Hematopoietic multipotent progenitor cell treated with erythropoietin and hydrocortisone succinate and interleukin-3 and kit ligand, for 4 days (in vitro differentiated cells): ENCODE data around the gene MEIS1.

Source experiments
- DNase-seq: peaks from one replicate; pipeline ENCODE4 v3.0.0-alpha.2; 2015

The MEIS1 gene

DNA sequence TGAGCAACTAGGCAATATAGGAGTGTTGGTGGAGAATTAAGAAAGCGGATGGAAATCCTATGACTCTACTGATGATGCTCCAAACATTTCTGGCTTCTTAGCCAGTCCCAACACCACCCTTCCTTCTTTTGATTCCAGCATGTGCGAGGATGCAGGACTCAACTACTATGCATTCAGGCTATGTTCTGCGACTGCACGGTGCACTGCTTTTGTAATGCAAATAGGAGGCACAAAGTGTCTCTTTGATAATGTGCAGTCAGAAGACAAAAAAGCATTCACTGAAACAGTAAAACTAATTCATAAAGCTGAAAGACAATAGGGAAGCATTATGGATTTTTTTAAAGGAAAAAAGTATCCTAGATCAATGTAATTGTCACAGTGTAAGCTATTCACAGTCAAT lies 106.7 kb downstream of the MEIS1 start:
- DNase-seq, result no peak

DNA sequence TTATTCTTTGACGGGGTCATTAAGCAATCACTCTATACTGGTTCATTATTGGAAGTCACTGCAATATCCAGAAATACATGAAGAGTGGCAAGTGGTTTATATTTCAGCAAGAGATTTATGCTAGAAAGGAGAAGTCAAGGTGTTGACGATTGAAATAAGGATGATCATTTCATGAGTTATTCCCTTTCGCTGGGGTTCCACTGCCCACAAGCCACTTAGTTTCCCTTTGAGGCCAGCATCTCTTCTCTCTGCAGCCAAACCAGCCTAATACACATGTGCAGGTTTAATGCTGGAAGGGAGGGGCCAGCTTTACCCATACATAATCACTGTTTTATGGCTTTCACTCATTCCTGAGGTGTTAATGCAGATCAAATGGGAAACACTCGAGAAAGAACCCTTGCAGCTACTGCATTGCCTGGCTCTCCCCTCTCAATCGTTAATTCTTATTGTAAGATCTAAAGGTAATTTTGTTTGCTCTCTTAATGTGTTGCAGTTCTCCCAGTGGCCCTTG lies 108.4 kb downstream of the MEIS1 start:
- DNase-seq, result no peak

DNA sequence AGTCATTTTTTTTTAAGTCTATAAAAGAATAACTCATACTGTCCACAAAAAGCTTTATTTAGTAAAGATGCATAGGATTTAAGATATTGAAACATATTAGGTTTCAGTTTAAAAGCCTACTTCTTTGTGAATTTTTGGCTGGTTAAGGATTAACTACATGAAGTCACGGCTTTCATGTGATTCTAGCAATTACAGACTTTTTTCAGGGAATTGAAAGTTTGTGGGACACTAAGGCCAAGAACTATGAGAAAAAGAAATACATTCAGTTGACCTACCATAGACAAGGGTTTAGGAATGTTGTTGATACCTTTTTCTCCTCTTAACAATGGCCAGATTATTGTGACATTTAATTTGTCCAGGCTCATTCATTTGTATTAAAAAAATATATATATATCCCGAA lies 109.3 kb downstream of the MEIS1 start:
- DNase-seq, result no peak

DNA sequence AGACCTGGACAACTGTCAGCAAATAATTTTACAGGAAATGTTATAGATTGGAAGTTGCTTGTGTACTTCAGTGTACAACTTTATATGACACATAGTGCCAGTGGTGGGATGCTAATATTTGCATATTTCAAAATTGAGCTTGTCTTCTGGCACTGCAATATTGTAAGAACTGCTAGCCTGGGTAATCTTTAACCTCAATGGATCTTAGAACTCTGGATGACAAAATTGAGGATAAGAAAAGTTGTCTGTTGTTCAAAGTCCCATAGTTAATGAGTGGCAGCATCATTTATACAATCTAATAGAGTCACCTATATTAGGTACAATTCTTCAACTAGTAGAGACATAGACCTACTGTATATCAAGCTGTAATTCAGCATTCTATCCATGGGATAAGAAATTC lies 110.3 kb downstream of the MEIS1 start:
- DNase-seq, result no peak

DNA sequence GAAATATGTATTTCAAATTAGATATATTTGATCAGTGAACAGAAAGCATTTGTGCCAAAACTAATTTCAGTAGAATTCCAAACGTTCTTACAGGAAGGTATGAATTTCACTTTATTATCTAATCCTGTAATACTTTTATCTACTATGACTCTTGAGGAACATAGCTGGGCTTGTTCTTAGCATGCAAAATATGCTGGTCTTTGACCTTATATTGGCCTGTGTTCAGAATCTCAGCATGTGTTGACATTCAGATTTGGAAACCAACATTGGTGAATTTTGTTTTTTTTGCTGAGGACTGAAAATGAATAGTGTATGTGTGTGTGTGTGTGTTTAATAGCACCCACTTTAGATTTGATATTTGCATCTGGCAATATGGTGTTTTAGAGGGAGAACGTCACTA lies 112.2 kb downstream of the MEIS1 start:
- no peak for DNase-seq

DNA sequence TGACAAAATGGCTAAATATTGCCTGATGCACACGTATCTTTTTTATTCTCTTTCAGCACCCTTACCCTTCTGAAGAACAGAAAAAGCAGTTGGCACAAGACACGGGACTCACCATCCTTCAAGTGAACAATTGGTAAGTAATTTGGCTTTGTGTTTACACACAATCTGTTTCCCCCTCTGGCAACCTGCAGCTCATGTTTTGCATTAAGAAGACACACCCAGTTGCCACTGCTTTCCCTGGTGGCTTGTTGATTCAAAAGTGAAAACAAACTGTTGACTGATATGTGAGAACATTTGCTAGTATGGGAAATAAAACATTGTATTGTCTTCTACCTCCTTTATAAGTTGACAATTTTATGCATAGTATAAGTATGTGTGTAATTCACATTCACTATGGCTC lies 113.0 kb downstream of the MEIS1 start:
- DNase-seq, result no peak

DNA sequence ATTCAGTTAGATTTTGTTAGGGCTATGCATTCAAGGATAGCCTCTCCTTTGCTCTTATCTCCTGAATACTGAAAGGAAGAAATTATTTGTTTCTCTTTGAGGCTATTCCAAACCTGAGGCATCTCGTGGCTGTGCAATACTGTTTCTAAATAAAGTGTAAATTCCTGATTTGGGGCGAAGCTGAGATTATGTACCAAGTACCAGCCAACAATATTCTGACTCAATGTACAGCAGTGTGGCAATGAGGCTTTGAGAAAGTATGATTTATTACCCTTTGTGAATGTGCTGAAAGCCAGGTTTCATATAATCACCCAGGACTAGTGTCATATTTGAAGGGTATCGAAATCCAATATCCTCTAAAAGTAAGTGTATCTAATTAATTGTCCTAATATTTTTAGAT lies 113.5 kb downstream of the MEIS1 start:
- no peak for DNase-seq

DNA sequence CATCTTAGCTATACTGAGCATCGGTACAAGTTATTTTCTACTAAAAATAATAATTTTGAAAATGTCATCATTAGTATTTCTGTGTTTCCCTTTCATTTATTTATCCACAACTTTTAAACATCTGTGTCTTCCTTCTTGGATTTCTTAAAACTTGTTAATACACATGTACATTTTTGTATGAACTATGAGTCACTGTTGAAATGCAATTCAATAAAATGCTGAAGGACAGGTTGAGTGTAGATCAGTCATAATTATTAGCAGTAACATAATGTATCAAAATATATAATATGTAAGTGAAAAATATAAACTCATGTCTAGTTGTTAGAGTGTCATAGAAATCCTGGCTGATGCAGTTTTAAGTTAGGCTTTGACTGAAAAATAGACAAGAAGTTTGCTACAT lies 115.9 kb downstream of the MEIS1 start:
- DNase-seq, result no peak

DNA sequence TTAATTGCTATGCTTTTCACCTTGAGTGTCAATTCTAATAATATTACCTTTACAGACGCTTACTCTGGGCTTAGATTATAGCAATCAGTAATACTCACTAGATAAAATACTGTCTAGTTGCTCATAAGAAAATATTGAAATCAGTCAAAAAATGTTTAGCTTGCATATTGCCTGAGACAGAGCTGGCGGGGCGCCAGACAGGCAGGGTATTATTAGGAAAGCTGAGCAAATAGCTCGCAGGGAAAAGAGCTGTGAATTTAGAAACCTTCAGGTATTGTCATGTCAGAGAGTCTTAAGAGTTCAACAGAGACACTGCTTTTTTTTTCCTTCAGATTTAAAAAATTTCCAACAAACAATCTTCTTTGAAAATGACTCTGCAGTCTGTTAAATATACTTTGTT lies 118.4 kb downstream of the MEIS1 start:
- DNase-seq, result no peak

DNA sequence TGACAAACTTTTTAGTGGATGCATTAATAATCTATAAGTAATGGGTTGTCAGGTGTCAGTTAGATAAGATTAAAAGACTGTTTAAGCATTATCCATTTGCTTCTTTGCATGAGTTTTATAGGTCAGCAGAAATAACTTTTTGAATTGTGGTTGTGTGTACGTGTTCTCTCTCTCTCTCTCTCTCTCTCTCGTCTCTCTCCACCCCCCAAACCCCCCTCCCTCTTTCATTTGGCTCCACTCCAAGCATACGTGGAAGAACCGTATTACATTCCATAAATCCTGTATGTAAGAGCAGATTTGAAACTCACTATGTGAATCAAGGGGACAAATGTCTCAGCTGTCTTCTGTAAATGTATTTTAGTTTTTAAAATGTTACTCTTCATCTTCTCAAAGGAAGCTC lies 120.2 kb downstream of the MEIS1 start:
- peak; percentile 55 for DNase-seq

DNA sequence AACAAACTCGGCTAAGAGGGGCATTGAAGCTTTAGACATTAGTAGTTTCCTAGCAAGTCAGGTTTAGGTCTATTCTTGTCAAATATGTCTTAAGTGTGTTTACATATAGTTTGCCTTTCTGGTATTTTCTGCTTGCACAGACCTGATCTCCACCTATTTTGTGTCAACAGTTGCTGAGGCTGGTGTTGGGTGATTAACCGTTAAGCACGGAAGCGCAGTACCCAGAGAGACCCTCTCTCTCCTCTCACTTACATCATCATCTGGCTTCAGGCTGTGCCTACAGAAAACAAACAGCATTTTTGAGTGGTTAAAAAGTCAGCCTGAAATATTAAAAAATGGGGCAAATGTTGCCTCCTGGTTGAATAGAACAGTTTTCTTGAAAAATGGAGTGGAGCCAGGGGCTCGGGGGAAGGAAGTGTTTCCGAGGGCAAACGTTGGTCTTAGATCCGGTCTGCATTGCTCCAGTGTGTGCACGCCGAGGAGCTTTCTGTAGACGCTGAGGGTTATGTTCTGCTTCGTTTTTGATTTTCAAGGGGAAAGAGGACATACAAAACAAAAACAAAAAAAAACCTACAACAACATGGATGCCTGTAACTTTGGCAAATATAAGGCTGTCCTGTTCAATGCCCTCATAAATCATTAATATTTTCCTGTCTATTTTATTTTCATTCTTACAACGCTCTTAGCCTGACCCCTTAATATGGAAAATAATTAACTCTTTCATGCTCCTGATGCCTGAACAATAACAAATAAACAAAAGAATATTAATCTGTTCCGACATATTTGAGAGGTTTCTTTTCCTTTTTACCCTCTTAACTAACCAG lies 120.8 kb downstream of the MEIS1 start:
- peak; percentile 77 for DNase-seq

DNA sequence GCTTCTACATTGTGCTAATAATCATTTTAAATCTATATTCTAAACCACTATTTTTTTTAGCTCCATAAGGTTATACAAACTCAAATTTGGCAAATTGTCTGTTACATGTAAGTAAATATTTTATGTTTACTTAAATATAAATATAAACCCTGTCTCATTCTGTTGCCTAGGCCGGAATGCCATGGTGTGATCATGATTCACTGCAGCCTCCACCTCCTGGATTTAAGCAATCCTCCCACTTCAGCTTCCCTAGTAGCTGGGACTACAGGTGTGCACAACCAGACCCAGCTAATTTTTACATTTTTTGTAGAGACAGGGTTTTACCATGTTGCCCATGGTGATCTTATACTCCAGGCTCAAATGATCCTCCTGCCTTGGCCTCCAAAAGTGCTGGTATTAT lies 124.7 kb downstream of the MEIS1 start:
- DNase-seq, result no peak

DNA sequence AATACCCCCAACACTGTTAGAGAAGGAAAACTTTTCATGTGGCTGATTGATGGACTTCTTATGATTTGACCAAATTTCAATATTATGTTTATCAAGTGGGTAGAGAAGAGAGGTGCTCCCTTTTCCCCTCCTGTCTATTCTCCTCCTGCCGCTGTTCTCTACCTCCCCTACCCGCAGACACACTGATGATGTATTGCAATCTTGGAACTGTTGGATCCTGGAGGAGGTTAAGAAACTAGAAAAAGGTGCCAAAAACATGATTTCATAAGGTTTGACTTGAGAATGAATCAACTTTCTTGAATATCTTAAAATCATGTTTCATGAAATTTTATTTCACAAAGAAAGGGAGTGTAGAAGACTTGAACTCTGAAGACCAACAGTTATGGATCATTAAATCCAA lies 125.8 kb downstream of the MEIS1 start:
- DNase-seq, result no peak

DNA sequence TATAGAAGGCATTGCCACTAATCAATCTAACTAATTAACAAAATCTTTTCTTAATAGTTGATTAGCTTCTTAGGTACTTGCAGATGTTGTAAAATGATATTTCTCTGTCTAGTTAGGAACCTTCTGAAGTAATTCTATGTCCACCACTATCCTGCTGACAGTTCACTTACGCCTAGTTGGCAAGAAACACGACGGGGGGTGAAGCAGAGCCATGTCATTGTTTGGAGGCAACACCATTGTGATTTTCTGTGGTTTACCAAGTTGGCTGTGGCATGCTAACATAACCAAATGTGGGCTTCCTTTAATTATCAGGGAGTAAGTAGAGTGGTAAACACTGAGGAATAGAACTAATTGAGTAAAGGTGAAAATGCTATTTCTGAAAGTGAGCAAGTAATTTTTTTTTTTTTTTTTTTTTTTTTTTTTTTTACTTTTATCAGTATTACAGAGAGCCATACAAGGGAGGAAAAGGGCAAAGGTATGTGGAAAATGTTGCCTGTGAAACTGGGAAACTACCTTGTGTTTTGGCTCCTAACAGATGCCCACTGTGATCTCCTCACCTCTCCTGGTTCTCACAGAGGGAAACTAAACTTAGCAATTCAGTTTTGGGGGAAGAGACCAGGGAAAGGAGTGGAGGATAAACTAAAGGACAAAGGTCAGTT lies 126.8 kb downstream of the MEIS1 start:
- peak; percentile 63 for DNase-seq

DNA sequence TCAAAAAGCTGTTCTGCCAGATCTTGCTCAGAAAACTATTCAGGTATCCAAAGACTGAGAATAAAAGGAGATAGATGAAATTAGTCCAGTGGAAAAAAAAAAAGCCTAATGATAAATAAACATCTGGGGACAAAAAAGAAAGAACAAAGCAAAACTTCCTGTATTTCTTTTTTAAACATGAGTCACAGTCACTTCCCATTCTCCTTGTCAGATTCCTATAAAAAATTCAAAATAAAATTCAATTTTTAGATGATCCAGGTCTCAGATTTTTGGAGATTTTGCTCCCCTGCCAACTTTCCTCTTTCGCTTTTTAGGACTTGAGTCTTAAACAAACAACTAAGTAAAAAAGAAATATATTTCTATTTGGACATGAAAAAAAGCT lies 127.4 kb downstream of the MEIS1 start:
- DNase-seq, result no peak

DNA sequence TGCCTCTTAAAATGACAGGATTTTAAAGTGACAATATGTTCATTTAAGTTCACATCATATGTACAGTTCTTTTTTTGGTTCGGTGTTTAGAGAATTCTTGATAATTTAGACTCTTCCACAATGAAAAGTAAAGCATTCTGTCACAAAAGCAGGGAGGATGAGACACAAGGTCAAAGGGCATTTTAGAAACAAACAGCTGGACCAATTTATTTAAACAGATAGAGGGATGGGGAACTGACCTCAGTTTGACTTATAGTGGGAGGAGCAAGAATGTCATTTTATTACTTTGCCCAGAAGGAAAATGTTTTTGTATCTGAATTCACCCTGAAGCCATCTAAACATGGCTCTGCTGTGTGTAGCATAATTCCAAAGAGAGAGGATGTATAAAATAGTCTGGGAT lies 128.5 kb downstream of the MEIS1 start:
- DNase-seq, result no peak

DNA sequence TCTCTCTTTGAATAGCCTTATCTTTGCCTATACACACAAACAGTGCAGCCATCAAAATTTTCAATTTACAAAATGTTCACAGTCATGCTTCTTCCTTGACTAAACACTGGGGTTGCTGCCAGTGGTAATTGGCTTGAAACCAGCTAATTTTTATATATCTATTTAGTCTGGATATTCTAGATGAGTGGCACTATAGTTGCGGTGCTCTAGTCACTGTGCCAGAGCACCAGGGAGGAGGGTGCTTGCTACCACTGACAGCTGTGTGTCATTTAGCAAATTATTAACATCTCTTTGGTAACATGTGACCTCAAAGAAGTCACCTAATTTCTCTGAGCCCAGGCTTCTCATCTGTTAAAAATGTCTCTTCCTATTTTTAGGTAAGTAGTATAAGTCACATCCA lies 130.4 kb downstream of the MEIS1 start:
- DNase-seq, result no peak

DNA sequence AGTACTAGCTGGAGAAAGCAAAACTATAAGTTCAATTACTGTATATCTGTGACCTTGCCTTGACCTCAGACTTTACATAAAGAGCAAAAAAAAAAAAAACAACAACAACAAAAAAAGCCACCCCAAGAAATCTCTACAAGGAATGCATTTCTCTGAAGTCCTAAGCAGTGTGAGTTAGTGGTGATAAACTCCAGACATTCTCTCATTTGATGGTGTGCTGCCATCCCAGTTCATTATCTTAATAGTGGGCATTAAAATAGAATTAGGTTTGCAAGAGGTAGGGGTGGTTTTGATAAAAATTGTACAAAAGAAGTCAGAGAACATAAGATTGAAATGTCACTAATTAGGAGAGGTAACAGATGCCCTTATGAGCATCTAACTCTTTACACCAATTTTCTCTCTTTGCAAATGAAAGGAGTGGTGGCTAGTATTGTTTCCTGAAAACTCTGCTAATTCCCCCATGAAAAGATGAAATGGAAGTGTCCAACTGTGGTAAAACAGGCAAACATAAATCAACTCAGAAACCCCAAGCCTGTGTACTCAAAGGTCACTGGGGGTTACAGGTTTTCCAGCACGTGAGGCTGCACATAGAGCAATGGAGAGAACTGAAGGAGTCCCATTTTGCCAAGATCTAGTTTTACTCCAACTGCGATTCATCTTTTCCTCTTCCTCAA lies 131.9 kb downstream of the MEIS1 start:
- DNase-seq, result no peak

DNA sequence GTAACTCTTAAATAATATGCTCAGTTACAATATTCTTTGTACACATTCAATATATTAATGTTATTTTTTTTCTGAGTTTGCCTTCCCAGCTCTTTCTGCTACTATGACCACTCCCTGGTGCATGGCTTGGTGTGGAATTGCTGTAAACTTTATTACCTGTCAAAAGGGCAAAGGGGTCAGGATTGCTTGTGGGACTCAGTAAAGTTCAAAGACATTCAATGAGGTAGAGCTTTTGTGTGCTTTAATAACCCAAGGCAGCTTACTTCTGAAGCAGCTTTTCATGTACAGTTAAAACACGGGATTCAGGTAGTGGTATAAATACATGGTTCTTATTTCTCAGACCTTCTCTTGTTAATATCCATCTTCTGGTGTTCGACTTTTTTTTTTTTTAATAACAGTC lies 132.8 kb downstream of the MEIS1 start:
- no peak for DNase-seq

DNA sequence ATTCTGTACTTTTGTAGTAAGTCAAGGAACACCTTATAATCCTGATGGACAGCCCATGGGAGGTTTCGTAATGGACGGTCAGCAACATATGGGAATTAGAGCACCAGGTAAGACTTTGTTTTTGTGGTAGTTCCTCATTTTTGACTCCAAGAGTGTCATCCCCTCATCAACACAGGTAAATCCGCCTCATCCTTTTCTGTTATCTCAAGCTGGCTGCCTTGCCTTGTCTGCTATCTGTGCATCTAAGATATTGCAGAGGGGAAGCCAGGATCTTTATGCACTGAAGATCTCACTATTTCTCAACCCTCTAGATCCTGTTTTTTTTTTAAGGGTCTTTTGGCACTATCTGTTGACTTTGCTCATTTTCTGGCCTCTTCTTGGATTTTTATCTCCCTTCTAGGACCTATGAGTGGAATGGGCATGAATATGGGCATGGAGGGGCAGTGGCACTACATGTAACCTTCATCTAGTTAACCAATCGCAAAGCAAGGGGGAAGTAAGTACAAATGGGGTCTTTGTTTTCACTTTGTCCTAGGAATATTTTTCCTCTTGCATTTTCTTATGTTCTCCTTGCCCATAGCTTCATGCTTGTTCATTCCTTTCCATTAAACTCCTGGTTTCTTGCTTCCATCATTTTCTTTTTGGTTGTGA lies 133.8 kb downstream of the MEIS1 start:
- no peak for DNase-seq

DNA sequence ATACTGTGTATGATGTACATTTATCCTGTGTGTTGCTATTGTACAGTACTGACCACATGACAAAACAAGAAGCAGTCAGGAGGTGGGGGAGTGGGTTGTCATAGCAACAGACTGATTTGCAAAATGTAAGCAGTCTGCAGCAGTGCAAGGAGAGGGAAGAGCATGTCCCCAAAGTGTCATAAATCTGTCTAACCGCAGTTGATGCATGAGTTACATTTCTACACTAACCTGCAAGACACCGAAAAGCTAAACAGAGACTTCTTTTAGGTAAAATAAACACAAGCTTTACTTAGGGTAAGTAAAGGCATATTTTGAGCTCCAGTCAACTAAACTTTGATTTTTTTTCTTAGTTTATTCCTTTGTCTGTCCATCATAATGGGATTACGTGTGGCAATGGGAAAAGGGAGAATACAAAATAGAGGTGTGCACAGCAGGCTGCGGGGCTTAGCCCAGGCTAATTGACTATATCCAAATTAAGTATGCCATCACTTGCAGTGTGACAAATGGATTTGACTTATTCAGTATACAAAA lies 134.5 kb downstream of the MEIS1 start:
- DNase-seq, result peak; percentile 77

DNA sequence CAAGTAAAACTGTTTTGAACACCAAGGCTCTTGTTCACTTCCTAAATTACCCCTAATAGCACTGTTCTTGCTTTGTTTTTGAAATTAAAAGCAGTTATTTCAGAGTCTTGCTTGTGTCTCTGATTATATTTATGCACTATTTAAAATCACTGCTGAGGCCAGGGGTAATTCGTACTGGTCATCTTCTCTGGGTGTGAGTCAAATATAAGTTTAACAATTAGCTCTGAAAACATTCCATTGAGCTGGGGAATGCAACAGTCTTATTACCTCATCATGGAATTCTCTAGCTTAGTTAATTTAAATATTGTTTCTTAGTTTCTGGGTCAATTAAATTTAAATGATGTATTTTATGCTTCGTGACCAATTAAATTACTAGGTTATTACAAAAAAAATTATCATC lies 135.0 kb downstream of the MEIS1 start:
- no peak for DNase-seq

DNA sequence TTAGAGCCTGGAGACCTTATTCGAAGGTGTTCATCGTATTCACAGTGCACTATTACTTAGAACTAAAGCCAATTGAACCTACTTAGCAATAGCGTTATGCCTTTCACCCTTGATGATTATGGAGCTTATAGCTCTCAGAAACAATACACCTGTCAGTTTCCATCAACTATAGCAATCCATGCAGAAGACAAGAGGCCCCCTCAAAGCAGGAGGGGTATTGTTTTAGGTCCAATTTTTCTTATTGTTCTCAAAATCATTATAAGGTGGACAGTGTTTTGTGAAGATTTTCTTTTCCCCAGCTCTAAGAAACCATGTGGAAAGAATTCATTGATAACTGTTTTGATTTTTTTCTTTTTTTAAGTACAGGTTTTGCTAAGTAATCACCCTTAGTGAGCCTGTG lies 135.5 kb downstream of the MEIS1 start:
- no peak for DNase-seq
